ENCODE measurements around the gene RAB11FIP4. TPM values are rescaled to one million over a fixed set of nuclear protein-coding genes. Genes with fewer than 3 reads are reported as not detected.

Gene RAB11FIP4
- total and polyA plus RNA-seq, 2 of the 13 experiments (the other 11 are each of a cell fraction or from before 2014, with no cell fraction given), result 28.0 to 89.3 TPM

DNA sequence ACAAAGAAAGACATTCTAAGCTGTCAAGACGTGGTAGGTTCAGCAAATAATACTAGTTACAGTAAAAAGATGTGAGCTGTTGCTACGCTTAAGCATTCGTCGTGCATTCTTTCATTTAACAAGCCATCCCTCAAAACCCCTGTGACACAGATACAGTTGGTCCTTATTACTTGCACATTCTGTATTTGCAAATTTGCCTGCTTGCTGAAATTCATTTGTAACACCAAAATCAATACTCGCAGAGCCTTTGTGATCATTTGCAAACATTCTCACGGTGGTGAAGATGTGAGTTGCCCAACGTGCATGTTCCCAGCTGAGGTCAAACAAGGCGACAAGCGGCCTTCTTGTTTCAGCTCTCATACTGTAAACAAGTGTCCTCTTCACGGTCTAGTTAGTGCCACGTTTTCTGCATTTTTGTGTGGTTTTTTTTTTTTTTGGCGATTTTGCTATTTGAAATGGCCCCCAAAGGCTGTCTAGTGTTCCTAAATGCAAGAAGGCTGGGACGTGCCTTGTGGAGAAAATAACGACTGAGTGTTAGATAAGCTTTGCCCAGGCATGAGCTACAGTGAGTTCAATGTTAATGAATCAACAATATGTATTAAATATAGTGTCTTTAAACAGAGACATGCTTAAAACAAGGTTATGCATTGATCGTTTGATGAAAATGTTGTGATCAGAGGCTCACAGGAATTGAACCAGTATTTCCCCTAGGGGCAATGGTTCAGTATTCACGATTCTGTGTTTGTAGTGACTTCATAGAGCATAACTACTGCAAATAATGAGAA is 84.1 kb downstream of the RAB11FIP4 start (continued):
- no peak for TF ChIP-seq ZNF530 (CRISPR knock-in tag; IDR thresholded peaks at IDR 0.05; ENCODE audit: low read depth)
- TF ChIP-seq ZNF839 (CRISPR knock-in tag; IDR thresholded peaks at IDR 0.05; ENCODE audit: borderline replicate concordance), result no peak
- no peak for TF ChIP-seq MAF1 (CRISPR knock-in tag; IDR thresholded peaks at IDR 0.05; ENCODE audit: borderline replicate concordance)
- peak; percentile 86 for TF ChIP-seq RERE (CRISPR knock-in tag; IDR thresholded peaks at IDR 0.05; ENCODE audit: low read depth)
- TF ChIP-seq CCAR2 (optimal IDR thresholded peaks at IDR 0.05; ENCODE audit: low read depth, low read length), result no peak
- no peak for TF ChIP-seq NFRKB (IDR thresholded peaks at IDR 0.05)
- TF ChIP-seq PHF8 (CRISPR knock-in tag; IDR thresholded peaks at IDR 0.05), result peak; percentile 29; the same call in 1 of the 2 replicates
- TF ChIP-seq, protein P1, sequence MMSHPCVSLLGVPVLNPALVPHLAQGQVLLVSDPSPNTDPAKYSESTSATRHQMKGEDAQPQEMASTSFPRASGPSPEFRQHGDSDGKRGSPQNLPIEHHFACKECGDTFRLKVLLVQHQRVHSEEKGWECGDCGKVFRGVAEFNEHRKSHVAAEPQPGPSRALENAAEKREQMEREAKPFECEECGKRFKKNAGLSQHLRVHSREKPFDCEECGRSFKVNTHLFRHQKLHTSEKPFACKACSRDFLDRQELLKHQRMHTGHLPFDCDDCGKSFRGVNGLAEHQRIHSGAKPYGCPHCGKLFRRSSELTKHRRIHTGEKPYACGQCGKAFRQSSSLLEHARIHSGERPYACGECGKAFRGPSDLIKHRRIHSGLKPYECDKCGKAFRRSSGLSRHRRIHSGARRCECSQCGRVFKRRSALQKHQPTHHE (CRISPR knock-in tag; IDR thresholded peaks at IDR 0.05; ENCODE audit: borderline replicate concordance), result no peak
- TF ChIP-seq ZBTB38 (CRISPR knock-in tag; IDR thresholded peaks at IDR 0.05), result no peak
- TF ChIP-seq GATA4 (IDR thresholded peaks at IDR 0.05; ENCODE audit: borderline replicate concordance, low read depth), result no peak; the same call in 1 of the 2 replicates
- TF ChIP-seq CBX1 (IDR thresholded peaks at IDR 0.05; ENCODE audit: low read depth), result no peak
- TF ChIP-seq ZNF282 (IDR thresholded peaks at IDR 0.05; ENCODE audit: partially characterized antibody), result no peak
- no peak for TF ChIP-seq NFE2L2 (IDR thresholded peaks at IDR 0.05; ENCODE audit: low read length)
- peak; percentile 86 for TF ChIP-seq CREM (IDR thresholded peaks at IDR 0.05)
- no peak for TF ChIP-seq CREM (CRISPR knock-in tag; IDR thresholded peaks at IDR 0.05)
- TF ChIP-seq, protein P2, sequence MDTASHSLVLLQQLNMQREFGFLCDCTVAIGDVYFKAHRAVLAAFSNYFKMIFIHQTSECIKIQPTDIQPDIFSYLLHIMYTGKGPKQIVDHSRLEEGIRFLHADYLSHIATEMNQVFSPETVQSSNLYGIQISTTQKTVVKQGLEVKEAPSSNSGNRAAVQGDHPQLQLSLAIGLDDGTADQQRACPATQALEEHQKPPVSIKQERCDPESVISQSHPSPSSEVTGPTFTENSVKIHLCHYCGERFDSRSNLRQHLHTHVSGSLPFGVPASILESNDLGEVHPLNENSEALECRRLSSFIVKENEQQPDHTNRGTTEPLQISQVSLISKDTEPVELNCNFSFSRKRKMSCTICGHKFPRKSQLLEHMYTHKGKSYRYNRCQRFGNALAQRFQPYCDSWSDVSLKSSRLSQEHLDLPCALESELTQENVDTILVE (CRISPR knock-in tag; IDR thresholded peaks at IDR 0.05), result peak; percentile 89; the same call in 1 of the 2 replicates
- TF ChIP-seq MIXL1 (CRISPR knock-in tag; IDR thresholded peaks at IDR 0.05), result peak; percentile 95
- no peak for TF ChIP-seq PBX2 (CRISPR knock-in tag; IDR thresholded peaks at IDR 0.05)
- TF ChIP-seq, protein P3, sequence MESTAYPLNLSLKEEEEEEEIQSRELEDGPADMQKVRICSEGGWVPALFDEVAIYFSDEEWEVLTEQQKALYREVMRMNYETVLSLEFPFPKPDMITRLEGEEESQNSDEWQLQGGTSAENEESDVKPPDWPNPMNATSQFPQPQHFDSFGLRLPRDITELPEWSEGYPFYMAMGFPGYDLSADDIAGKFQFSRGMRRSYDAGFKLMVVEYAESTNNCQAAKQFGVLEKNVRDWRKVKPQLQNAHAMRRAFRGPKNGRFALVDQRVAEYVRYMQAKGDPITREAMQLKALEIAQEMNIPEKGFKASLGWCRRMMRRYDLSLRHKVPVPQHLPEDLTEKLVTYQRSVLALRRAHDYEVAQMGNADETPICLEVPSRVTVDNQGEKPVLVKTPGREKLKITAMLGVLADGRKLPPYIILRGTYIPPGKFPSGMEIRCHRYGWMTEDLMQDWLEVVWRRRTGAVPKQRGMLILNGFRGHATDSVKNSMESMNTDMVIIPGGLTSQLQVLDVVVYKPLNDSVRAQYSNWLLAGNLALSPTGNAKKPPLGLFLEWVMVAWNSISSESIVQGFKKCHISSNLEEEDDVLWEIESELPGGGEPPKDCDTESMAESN (CRISPR knock-in tag; conservative IDR thresholded peaks at IDR 0.05), result peak; percentile 69; the same call in 1 of the 2 replicates
- TF ChIP-seq ZNF879 (CRISPR knock-in tag; IDR thresholded peaks at IDR 0.05), result no peak
- no peak; the same call in 1 of the 2 replicates for TF ChIP-seq SSRP1 (CRISPR knock-in tag; IDR thresholded peaks at IDR 0.05)

Measured in HepG2 (cell line).